Stimulated activated CD4-positive, alpha-beta T cell treated with anti-CD3 and anti-CD28 coated beads, Interleukin-15, amount 100 ng/mL, for 1 hour (primary cell): ENCODE data around the gene GRAMD4.
"Not testable (repeated sequence)": the region's sequence is repeated elsewhere in the genome, so short reads cannot be mapped to it uniquely, and the experiment has no call there.

ENCODE experiments used
- DNase-seq, 2 donors: peaks; one replicate each; pipeline ENCODE4 v3.0.0-alpha.2; 2020; ENCODE audit warnings: low read depth in 1 of 2, low spot score in 1 of 2

Gene GRAMD4

GRCh38 chr22:46635756-46636155, 15.6 kb downstream of the GRAMD4 start:
- DNase-seq, result no peak

GRCh38 chr22:46636221-46637002, 16.2 kb downstream of the GRAMD4 start:
- no peak for DNase-seq

DNA sequence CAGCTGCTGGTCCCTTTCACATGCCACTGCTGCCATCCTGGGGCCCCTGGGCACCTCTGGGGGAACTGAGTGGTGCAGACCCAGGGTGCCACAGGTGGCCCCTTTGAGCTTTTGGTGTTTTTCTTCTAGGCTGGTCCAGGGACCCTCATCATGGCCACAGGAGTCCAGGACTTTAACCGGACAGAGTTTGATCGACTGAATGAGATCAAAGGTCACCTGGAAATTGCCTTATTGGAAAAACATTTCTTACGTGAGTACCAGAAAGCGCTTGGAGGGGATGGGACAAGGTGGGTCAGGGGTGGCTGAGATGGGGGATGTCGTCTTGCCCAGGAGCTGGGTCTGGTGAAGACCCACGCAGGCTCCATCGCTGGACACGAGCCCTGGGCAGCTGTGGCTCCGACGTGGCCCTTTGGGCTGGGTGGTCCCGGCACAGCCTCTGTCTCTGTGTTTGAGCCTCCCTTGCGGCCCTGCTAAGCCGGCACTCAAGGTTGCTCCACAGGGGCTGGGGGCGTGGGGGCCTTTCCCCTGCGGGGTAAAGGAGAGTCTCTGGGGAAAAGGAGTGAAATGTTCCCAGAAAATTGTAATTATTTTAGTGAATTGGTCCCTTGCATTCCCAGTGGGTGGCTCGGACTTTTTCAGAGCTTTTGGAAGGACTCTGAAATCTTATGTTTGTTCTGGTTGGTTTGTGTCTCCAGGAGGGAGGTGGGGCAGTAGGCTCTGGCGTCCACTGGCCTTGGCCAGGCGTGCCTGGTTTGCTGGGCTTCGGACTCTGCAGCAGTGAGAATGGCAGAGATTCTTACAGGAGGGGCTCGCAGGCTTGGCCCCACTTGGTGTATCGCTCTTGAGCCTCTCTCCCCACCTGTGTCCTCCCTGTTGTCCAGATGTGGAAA, 17.8 kb downstream of the GRAMD4 start:
- no peak for DNase-seq

- no peak for DNase-seq
Observed at GRCh38 chr22:46638601-46639431, 18.6 kb downstream of the GRAMD4 start.

- no peak for DNase-seq
Observed at GRCh38 chr22:46639843-46640242, 19.7 kb downstream of the GRAMD4 start.

- no peak for DNase-seq
Observed at GRCh38 chr22:46640293-46641055, 20.3 kb downstream of the GRAMD4 start.

DNA sequence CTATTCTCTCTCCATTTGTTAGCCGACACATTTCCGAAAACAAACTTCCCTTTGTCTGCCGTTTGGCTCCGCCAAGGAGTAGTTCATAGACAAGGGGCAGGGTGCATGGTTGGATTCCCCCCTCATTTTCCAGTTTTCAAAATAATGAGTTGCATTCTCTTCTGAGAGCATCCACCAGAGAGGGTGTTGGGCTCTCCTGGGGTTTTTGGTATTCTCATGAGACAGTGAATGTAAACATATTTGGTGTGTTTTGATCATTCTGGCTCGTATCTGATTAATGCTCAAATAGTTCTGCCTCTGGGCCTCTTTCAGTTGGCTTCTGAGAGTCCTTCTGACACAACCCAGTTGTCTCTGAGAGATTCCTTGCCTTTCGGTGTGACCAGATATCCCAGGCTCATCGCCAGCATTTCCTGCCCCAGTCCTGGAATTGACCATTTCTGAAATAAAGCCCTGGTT, 21.7 kb downstream of the GRAMD4 start:
- no peak for DNase-seq

DNA sequence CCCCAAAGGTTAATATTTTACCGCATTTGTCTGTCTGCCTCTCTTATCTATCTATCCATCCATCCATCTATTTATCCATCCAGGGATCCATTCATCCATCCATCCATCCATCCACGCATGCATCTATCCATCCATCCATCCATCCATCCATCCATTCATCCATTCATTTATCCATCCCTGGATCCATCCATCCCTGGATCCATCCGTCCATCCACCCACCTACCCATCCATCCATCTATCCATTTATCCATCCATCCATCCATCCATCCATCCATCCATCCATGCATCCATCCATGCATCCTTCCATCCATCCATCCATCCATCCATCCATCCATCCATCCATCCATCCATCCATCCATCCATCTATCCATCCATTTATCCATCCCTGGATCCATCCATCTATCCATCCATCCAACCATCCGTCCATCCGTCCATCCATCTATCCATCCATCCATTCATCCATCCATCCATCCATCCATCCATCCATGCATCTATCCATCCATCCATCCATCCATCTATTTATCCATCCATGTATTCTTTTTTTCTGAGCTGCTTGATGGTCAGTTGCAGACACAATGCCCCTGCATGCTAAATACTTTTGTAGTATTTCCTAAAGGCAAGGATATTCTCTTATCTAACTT, 22.8 kb downstream of the GRAMD4 start:
- not testable (repeated sequence) for DNase-seq

DNA sequence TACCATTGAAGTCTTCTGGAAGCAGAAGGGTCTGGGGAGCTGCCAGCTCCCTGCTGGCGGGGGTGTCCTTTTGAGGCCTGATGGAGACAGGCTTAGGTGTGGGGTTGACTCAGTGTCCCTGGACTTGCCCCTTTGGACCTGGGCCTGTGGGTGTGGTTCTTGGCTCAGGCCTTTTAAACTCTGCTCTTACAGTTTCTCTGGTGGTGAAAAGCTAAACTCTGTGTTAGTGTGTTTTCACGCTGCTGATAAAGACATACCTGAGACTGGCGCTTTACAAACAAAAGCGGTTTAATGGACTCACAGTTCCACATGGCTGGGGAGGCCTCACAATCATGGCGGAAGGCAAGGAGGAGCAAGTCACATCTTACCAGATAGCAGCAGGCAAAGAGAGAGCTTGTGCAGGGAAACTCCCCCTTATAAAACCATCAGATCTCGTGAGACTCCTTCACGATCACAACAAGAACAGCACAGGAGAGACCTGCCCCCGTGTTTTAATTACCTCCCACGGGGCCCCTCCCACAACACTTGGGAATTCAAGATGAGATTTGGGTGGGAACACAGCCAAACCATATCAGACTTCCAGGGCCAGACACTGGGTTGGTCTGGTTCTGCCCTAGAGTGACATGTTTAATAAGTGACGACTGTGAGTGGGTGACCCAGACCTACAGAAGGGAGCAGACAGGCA, 26.5 kb downstream of the GRAMD4 start:
- no peak for DNase-seq

GRCh38 chr22:46648225-46648820, 28.1 kb downstream of the GRAMD4 start:
- DNase-seq, result not testable (repeated sequence)

- DNase-seq, result no peak
Observed at GRCh38 chr22:46649141-46650077, 29.2 kb downstream of the GRAMD4 start.

DNA sequence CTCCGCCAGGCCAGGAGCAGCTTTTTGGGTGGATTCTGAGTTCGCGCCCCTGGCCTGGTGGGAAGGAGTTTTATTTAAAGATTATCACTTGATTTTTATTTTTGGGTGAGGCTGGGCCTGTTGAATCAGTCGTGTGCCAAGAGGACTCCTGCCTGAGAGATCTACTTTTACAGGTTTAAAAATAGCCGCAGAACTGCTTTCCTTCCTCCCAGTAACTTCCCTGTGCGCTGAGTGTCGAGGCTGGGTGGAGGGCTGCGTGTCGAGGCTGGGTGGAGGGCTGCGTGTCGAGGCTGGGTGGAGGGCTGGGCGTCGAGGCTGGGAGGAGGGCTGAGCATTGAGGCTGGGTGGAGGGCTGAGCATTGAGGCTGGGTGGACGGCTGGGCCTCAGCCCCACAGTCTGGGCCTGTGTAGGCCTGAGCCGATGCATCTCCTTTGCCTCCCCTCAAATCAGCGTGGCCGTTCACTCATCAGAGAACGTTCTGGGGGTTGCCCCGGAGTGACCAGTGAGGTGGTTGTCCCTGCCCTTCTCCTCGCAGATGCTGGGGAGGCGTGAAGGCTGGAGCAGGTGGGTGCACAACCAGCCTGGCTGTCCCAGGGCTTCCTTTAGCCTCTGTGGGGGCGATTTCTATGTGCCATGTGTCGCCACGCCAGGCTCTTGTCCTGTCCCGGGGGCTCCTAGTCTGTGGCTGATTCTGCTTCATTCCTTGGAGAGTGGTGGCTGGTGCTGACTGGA, 30.1 kb downstream of the GRAMD4 start:
- DNase-seq, result no peak

GRCh38 chr22:46651316-46651715, 31.1 kb downstream of the GRAMD4 start:
- no peak for DNase-seq

DNA sequence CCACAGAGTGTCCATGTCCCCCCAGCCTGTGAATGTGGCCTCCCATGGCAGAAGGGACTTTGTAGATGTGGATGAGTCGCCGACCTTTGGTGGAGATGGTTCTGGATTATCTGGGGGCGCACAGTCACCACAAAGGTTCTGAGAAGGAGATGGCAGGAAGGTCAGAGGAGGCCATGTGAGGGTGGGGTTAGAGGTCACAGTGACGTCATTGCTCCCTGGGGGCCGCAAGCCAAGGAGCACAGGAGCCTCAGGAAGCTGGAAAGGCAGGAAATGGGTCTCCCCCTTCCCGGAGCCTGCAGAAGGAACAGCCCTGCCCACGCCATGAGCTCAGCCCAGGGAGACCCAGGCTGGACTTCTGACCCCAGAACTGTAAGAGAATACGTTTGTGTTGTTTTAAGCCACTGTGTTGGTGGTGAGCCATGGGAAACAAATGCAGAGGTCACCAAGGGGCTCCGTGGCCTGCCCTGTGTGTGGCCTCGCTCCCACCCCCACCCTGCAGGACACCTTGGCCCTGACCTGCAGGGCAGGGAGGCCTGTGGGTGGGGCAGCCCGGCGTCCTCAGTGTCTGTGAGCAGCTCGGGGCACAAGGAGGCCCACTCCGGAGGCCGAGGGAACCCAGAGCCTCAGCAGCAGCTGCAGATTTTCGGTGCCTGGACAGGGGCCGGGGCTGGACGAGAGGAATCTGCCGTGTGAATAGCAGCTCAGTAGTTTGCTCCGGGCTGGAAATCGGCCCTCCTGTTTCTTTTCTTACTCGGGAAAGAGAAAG, 32.1 kb downstream of the GRAMD4 start:
- DNase-seq, result no peak

- no peak for DNase-seq
Observed at GRCh38 chr22:46652847-46653331, 32.7 kb downstream of the GRAMD4 start.

GRCh38 chr22:46653596-46653995, 33.4 kb downstream of the GRAMD4 start:
- DNase-seq, result no peak
